WTC11 (cell line): ENCODE results near the gene XRCC2.
"Not testable (repeated sequence)": the region's sequence is repeated elsewhere in the genome, so short reads cannot be mapped to it uniquely, and the experiment has no call there.

Experiments
- CTCF ChIP-seq: fragments of 200-600 bp; IDR thresholded peaks from 2 replicates; pipeline ENCODE4 v1.8.0; 2022; ENCODE audit warnings: antibody characterized with exemption
- E2F1 ChIP-seq: sonication (generic); formaldehyde crosslinking; IDR thresholded peaks from 2 replicates; pipeline ENCODE4 v1.8.0; 2022; ENCODE audit warnings: mild to moderate bottlenecking, missing genetic modification reagents
- E2F5 ChIP-seq: sonication (generic); formaldehyde crosslinking; IDR thresholded peaks from 2 replicates; pipeline ENCODE4 v1.8.1; 2022; ENCODE audit warnings: mild to moderate bottlenecking, moderate library complexity, missing genetic modification reagents
- TP53 ChIP-seq: sonication (generic); formaldehyde crosslinking; IDR thresholded peaks from 2 replicates; pipeline ENCODE4 v1.8.1; 2023; ENCODE audit warnings: mild to moderate bottlenecking, missing genetic modification reagents

GRCh38 chr7:152628772-152629171, 47.2 kb downstream of the XRCC2 start:
- not testable (repeated sequence) for TF ChIP-seq E2F5; CTCF; TP53 (CRISPR knock-in tag); E2F1 (CRISPR knock-in tag)
